ENCODE measurements around the gene KCNH6.

KCNH6 gene

GRCh38 chr17:63514974-63515373 is 8.2 kb upstream of the KCNH6 start:
- no peaks in the 10 kb centered on the region for H3K4me1 ChIP-seq
- no peaks in the 10 kb centered on the region for H3K36me3 ChIP-seq (ENCODE audit: control insufficient read depth, insufficient read depth, low read length)
- H3K79me2 ChIP-seq: no peaks in the 10 kb centered on the region
- H3K27ac ChIP-seq: no peak overlapping the region
- TF ChIP-seq CTCF (IDR thresholded peaks at IDR 0.05): no peak
- no peak overlapping the region for H3K4me2 ChIP-seq (ENCODE audit: low read length)
- H3K27me3 ChIP-seq (ENCODE audit: control insufficient read depth, insufficient read depth, low read length): no peaks in the 10 kb centered on the region
- no peaks in the 10 kb centered on the region for H3K9me3 ChIP-seq (ENCODE audit: control insufficient read depth, low read length)
- H3K4me3 ChIP-seq (ENCODE audit: low read depth, low read length): no peak overlapping the region
- no peak overlapping the region for H2AFZ ChIP-seq
- no peak overlapping the region for H3K9ac ChIP-seq

- TF ChIP-seq CTCF (IDR thresholded peaks at IDR 0.05): no peak
- H3K27me3 ChIP-seq (ENCODE audit: control insufficient read depth, insufficient read depth, low read length): no peaks in the 10 kb centered on the region
- no peaks in the 10 kb centered on the region for H3K79me2 ChIP-seq
- no peak overlapping the region for H3K4me2 ChIP-seq (ENCODE audit: low read length)
- no peaks in the 10 kb centered on the region for H3K9me3 ChIP-seq (ENCODE audit: control insufficient read depth, low read length)
- H3K36me3 ChIP-seq (ENCODE audit: control insufficient read depth, insufficient read depth, low read length): no peaks in the 10 kb centered on the region
- no peak overlapping the region for H3K27ac ChIP-seq
- no peaks in the 10 kb centered on the region for H3K4me1 ChIP-seq
- H2AFZ ChIP-seq: no peak overlapping the region
- no peak overlapping the region for H3K4me3 ChIP-seq (ENCODE audit: low read depth, low read length)
- H3K9ac ChIP-seq: no peak overlapping the region
Observed at GRCh38 chr17:63515426-63515825, 7.7 kb upstream of the KCNH6 start.

GRCh38 chr17:63516910-63517824 is 6.0 kb upstream of the KCNH6 start:
- Histone ChIP-seq H3K4me2 (ENCODE audit: low read length) (no peak overlapping the region), H3K9ac (no peak overlapping the region), H3K4me3 (ENCODE audit: low read depth, low read length) (no peak overlapping the region), H3K27me3 (ENCODE audit: control insufficient read depth, insufficient read depth, low read length) (no peaks in the 10 kb centered on the region), H3K9me3 (ENCODE audit: control insufficient read depth, low read length) (no peaks in the 10 kb centered on the region), H3K4me1 (no peaks in the 10 kb centered on the region), H3K79me2 (no peaks in the 10 kb centered on the region), H3K27ac (no peak overlapping the region), H3K36me3 (ENCODE audit: control insufficient read depth, insufficient read depth, low read length) (no peaks in the 10 kb centered on the region), H2AFZ (no peak overlapping the region)
- TF ChIP-seq CTCF (IDR thresholded peaks at IDR 0.05): no peak

- H3K4me1 ChIP-seq: no peaks in the 10 kb centered on the region
- H3K27ac ChIP-seq: no peak overlapping the region
- no peaks in the 10 kb centered on the region for H3K79me2 ChIP-seq
- no peak for TF ChIP-seq CTCF (IDR thresholded peaks at IDR 0.05)
- H3K4me2 ChIP-seq (ENCODE audit: low read length): no peak overlapping the region
- H2AFZ ChIP-seq: no peak overlapping the region
- H3K9ac ChIP-seq: no peak overlapping the region
- no peaks in the 10 kb centered on the region for H3K27me3 ChIP-seq (ENCODE audit: control insufficient read depth, insufficient read depth, low read length)
- no peaks in the 10 kb centered on the region for H3K9me3 ChIP-seq (ENCODE audit: control insufficient read depth, low read length)
- H3K36me3 ChIP-seq (ENCODE audit: control insufficient read depth, insufficient read depth, low read length): no peaks in the 10 kb centered on the region
- H3K4me3 ChIP-seq (ENCODE audit: low read depth, low read length): no peak overlapping the region
Observed at GRCh38 chr17:63517825-63518534, 5.2 kb upstream of the KCNH6 start.

All from parathyroid adenoma (tissue), 2 donors.